Hepatocyte (in vitro differentiated cells): ENCODE data around the gene SCYGR4. TPM values are rescaled to one million over a fixed set of nuclear protein-coding genes. Genes with fewer than 3 reads are reported as not detected.

ENCODE experiments used
- DNase-seq: peaks from one replicate; pipeline ENCODE4 v3.0.0-alpha.2; 2016; ENCODE audit warnings: low spot score
- H2AFZ ChIP-seq: fragments of 200-600 bp; sonication (generic); 2 replicates; pipeline ENCODE4 v1.6.0; 2016; ENCODE audit warnings: antibody characterized with exemption, mild to moderate bottlenecking
- H3K27ac ChIP-seq: fragments of 200-600 bp; sonication (generic); 2 replicates; pipeline ENCODE4 v1.5.1; 2016; ENCODE audit warnings: mild to moderate bottlenecking
- H3K27me3 ChIP-seq: fragments of 200-600 bp; sonication (generic); 2 replicates; pipeline ENCODE4 v1.6.1; 2016
- H3K36me3 ChIP-seq: fragments of 200-600 bp; sonication (generic); replicated peaks from 2 replicates; pipeline ENCODE4 v1.5.1; 2016; ENCODE audit warnings: low read depth; ENCODE audit not compliant: insufficient read depth
- H3K4me1 ChIP-seq: fragments of 200-600 bp; sonication (generic); 2 replicates; pipeline ENCODE4 v1.5.1; 2016; ENCODE audit warnings: mild to moderate bottlenecking, moderate library complexity; ENCODE audit not compliant: insufficient read depth
- H3K4me2 ChIP-seq: fragments of 200-600 bp; sonication (generic); 2 replicates; pipeline ENCODE4 v1.6.0; 2016
- H3K4me3 ChIP-seq: fragments of 200-600 bp; sonication (generic); 2 replicates; pipeline ENCODE4 v1.5.1; 2016; ENCODE audit warnings: mild to moderate bottlenecking
- H3K79me2 ChIP-seq: fragments of 200-600 bp; sonication (generic); 2 replicates; pipeline ENCODE4 v1.6.0; 2017; ENCODE audit warnings: mild to moderate bottlenecking
- H3K9me2 ChIP-seq: fragments of 200-600 bp; sonication (generic); replicated peaks from 2 replicates; pipeline ENCODE4 v1.6.0; 2017; ENCODE audit warnings: mild to moderate bottlenecking; ENCODE audit not compliant: insufficient read depth
- H3K9me3 ChIP-seq: fragments of 200-600 bp; sonication (generic); 2 replicates; pipeline ENCODE4 v1.5.1; 2016; ENCODE audit warnings: low read depth, mild to moderate bottlenecking
- H4K20me1 ChIP-seq: fragments of 200-600 bp; sonication (generic); 2 replicates; pipeline ENCODE4 v1.6.0; 2016; ENCODE audit warnings: mild to moderate bottlenecking; ENCODE audit not compliant: insufficient read depth, poor library complexity, severe bottlenecking
- EZH2 ChIP-seq: fragments of 200-600 bp; sonication (generic); IDR thresholded peaks from 2 replicates; pipeline ENCODE4 v1.6.1; 2016; ENCODE audit warnings: antibody characterized with exemption, mild to moderate bottlenecking, borderline replicate concordance
- EZH2phosphoT487 ChIP-seq: fragments of 200-600 bp; sonication (generic); IDR thresholded peaks from one replicate; pipeline ENCODE4 v1.6.1; 2018; ENCODE audit warnings: antibody characterized with exemption, mild to moderate bottlenecking, low read depth, moderate library complexity; ENCODE audit not compliant: unreplicated experiment, severe bottlenecking
- WGBS: methylation state at CpG from one replicate; pipeline ENCODE4 v1.1.6; 2016; ENCODE audit warnings: low lambda C conversion rate; ENCODE audit errors: missing lambda C conversion rate; 5-methylcytosine and 5-hydroxymethylcytosine counted together
- polyA plus RNA-seq: library from polyadenylated mRNA; unstranded; fragments of >200 nt; fragmentation: Nextera tagmentation; extraction: Ambion mirVana; gene quantifications from 2 replicates; pipeline ENCODE4 v1.2.1, GENCODE V29; 2016
- total RNA-seq: library from RNA; depleted of rRNA; stranded (reverse); fragments of >200 nt; gene quantifications from 2 replicates; pipeline ENCODE4 v1.2.3, GENCODE V29; 2014
- TF ChIP-seq, protein P1 (sequence below): fragments of 200-600 bp; sonication (generic); IDR thresholded peaks from 2 replicates; pipeline ENCODE4 v1.5.1; 2016; ENCODE audit warnings: antibody characterized with exemption, mild to moderate bottlenecking; ENCODE audit not compliant: poor library complexity

Gene SCYGR4
- total and polyA plus RNA-seq, 2 experiments from 2014 or later, result not detected

DNA sequence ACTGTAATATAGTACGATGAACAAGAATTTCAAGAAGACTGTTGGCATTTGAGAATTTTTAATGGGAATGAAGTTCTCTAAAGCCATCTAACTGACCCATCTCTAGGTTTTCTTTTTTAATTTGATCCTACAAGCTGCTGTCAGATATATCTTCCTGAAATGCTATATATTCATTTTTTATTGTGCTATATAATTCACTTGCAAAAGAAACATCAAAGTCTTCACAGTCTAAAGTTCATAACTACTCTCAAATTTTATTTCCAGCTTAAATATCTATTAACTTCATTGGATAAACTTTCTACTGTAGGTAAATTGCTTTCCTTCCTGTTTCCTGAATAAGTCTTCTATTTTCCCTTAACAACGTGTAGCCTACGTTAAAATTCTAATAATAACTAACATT, 14.9 kb upstream of the SCYGR4 start:
- H4K20me1 ChIP-seq, result no peaks in the 10 kb centered on the region
- no peaks in the 10 kb centered on the region for H3K9me3 ChIP-seq
- 82% methylated on average over 3 of the region's 3 CpGs for WGBS
- no peaks in the 10 kb centered on the region for H3K27me3 ChIP-seq
- no peak overlapping the region for H3K27ac ChIP-seq
- H3K4me1 ChIP-seq, result no peaks in the 10 kb centered on the region
- H2AFZ ChIP-seq, result no peak overlapping the region
- no peaks in the 10 kb centered on the region for H3K9me2 ChIP-seq
- H3K79me2 ChIP-seq, result no peaks in the 10 kb centered on the region
- DNase-seq, result no peak
- TF ChIP-seq EZH2 (no peak), EZH2phosphoT487 (no peak)
- TF ChIP-seq, protein P1, sequence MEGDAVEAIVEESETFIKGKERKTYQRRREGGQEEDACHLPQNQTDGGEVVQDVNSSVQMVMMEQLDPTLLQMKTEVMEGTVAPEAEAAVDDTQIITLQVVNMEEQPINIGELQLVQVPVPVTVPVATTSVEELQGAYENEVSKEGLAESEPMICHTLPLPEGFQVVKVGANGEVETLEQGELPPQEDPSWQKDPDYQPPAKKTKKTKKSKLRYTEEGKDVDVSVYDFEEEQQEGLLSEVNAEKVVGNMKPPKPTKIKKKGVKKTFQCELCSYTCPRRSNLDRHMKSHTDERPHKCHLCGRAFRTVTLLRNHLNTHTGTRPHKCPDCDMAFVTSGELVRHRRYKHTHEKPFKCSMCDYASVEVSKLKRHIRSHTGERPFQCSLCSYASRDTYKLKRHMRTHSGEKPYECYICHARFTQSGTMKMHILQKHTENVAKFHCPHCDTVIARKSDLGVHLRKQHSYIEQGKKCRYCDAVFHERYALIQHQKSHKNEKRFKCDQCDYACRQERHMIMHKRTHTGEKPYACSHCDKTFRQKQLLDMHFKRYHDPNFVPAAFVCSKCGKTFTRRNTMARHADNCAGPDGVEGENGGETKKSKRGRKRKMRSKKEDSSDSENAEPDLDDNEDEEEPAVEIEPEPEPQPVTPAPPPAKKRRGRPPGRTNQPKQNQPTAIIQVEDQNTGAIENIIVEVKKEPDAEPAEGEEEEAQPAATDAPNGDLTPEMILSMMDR, result no peak
- H3K36me3 ChIP-seq, result no peaks in the 10 kb centered on the region
- H3K4me3 ChIP-seq, result no peak overlapping the region
- no peak overlapping the region for H3K4me2 ChIP-seq

DNA sequence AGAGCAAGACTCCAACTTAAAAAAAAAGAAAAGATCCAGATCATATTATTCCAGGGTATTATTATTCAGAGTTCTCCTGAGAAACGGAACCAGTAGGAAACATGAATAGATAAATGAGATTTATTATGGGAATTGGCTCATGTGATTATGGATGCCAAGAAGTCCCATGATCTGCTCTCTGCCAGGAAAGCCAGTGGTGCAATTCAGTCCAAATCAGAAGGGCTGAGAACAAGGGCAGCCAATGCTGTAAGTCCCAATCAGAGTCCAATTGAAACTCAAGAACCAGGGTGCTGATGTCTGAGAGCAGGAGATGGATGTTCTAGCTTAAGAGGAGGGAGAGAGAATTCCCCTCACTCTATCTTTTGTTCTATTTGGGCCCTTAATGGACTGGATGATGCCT, 10.8 kb upstream of the SCYGR4 start:
- Histone ChIP-seq H4K20me1 (no peaks in the 10 kb centered on the region), H3K9me3 (no peaks in the 10 kb centered on the region), H3K79me2 (no peaks in the 10 kb centered on the region), H3K36me3 (no peaks in the 10 kb centered on the region), H3K4me1 (no peaks in the 10 kb centered on the region), H3K4me3 (no peak overlapping the region), H3K4me2 (no peak overlapping the region), H3K27ac (no peak overlapping the region), H3K27me3 (no peaks in the 10 kb centered on the region), H2AFZ (no peak overlapping the region), H3K9me2 (no peaks in the 10 kb centered on the region)
- no peak for DNase-seq
- 91% methylated on average over 1 of the region's 1 CpG for WGBS
- TF ChIP-seq EZH2 (no peak), EZH2phosphoT487 (no peak)
- TF ChIP-seq, protein P1, result no peak

DNA sequence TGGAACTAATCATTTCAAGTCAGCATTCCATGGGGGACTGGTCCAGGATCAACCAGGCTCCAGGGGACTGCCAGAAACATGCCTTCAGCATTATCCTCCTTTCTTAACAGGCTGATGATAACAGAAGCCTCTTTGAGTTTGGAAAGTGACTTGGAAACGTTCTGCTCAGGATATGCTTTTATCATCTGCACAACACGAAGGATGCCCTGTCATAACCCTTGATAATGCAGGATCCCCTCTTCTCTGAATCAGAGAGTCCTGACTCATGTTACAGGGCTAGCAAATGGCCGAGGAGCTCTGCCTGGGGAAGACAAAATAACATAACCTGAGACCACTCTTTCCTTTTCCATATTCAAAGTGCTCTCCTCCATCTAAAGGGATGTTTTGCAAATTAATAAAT, 9.4 kb upstream of the SCYGR4 start:
- Histone ChIP-seq H3K27ac (no peak overlapping the region), H3K9me2 (no peaks in the 10 kb centered on the region), H2AFZ (no peak overlapping the region), H4K20me1 (no peaks in the 10 kb centered on the region), H3K4me2 (no peak overlapping the region), H3K4me1 (no peaks in the 10 kb centered on the region), H3K27me3 (no peaks in the 10 kb centered on the region), H3K9me3 (no peaks in the 10 kb centered on the region), H3K4me3 (no peak overlapping the region), H3K79me2 (no peaks in the 10 kb centered on the region), H3K36me3 (no peaks in the 10 kb centered on the region)
- DNase-seq, result no peak
- WGBS, result 32% methylated on average over 3 of the region's 3 CpGs
- TF ChIP-seq EZH2 (no peak), EZH2phosphoT487 (no peak)
- TF ChIP-seq, protein P1, result no peak
